ENCODE results near the gene CCNL2.
"Not testable (repeated sequence)": the region's sequence is repeated elsewhere in the genome, so short reads cannot be mapped to it uniquely, and the experiment has no call there.

The CCNL2 gene

DNA sequence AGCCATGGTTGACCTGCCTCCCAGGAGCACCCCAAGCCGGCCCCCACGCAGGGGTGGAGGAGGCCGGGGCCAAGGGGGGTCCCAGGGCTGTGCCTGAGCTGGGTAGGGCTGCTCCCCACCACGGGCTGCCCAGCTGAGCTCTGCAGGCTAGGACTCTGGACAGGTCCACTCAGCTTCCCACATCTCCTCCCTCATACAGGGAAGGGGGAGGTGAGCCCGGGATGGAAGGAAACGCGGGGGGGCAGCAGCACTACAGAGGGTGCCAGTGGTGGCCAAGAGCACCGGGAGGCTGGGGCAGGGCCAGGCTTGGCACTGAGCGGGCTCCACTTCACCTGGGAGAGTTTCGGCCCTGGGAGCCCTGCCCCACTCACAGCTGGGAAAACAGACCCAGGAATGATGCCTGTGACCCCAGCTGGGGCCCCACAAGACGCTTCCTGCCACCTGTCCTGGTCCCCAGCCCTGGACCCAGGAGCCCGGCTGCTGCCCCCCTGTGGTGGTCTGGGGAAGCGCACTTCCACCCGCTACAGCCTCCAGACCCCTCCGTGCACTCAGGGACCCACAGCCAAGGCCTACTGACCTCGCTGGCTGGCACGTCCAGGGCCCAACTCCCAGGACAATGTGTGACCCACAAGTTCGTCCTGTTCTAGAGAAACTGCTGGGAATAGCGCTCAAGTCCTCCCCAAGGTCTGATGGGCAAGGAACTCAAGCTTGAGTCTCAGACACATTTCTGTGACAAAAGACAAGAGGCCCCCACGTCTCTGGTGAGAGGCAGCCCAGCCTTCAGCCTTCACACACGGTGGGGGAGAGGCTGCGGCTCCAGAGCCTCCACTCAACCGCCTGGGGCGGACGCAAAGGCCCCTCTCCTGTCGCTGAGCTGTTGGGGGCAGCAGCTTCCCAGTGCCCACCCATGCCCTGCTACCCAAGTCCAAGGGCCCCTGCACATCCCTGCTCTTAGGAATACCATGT lies 27.1 kb downstream of the CCNL2 start:
- peak; percentile 80 for DNase-seq

DNA sequence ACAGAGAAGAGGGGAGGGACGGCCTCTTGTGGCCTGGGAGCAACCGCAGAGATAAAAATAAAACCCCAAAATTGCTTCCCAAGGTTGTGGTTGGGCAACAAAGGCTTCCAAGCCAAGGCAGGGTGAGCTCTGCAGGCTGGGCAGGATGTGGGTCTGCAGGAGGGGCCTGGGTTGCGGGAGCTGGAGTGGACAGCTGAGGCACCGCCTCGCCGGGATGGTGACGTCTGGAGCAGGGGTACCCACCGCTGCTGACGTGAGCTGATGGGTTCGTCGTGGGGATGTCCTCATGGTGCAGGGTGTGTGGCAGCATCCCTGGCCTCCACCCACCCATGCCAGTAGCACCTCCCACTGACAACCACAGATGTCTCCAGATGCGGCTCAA lies 27.8 kb downstream of the CCNL2 start:
- DNase-seq = peak; percentile 89

DNA sequence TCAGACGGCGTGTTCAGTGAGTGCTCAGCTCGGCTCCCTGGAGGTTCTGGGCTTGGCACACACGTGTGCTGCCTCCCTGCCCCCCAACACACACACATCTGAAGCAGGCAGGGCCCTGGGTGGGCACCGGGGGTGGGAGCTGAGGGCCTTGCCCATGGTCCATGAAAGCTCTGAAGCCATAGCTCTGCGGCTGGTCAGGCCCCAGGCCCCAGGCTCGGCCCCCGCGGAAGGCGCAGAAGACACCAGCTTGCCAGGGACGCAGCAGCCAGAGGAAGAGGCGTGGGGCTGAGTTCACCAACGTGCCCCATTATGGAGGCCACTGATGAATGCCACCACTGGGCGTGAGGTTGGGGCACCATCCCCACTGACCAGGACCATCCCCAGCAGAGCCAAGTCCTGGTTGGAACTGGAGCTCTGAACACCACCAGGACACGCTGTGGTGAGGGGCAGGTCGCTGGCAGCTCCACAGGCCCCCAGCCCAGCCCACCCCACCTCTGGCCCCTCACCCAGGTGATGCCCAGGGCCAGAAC lies 28.3 kb downstream of the CCNL2 start:
- DNase-seq = no peak

DNA sequence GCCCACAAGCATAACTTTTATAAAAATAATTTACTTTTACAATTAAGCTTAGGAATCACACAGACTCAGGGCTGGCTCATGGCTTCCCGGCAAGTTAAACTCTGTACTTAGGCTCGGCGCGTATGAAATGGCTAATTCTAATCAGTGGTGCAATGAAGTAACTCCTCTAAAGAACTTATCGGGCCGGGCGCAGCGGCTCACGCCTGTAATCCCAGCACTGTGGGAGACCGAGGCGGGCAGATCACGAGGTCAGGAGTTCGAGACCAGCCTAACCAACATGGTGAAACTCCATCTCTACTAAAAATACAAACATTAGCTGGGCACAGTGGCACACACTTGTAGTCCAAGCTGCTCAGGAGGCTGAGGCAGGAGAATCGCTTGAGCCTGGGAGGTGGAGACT lies 29.0 kb downstream of the CCNL2 start:
- DNase-seq = not testable (repeated sequence)

GRCh38 chr1:1367315-1367714 lies 31.8 kb downstream of the CCNL2 start:
- no peak for DNase-seq

DNA sequence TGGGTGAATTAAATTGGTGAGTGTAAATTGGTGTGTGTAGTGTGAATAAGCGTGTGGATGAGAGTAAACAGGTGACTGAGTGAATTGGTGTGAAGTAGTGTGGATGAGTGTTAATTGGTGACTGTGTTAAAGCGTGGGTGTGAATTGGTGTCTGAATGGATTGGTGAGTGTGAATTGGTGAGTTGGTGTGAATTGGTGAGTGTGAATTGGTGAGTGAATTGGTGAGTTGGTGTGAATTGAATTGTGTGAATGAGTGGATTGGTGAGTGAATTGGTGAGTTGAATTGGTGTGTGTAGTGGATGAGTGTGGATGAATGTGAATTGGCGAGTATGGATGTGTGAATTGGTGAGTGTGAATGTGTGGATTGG lies 32.5 kb downstream of the CCNL2 start:
- no peak for DNase-seq

- no peak for DNase-seq
Observed at GRCh38 chr1:1365875-1366698, 33.0 kb downstream of the CCNL2 start.

DNA sequence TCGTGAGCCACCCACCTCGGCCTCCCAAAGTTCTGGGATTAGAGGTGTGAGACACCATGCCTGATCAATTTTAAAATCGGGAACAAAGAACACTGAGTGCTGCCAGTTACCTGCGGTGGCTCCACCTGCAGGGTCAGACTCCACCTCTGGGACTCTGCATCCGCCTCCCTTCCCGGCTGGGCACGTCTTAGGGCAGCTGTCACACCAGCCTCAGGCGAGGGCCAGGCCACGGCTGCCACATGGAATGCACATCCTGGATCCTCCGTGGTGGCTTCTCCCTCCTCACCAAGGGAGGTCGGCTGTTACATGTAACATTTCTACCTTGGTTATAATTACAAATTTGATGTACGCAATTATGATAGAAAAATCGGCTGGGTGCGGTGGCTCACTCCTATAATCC lies 34.9 kb downstream of the CCNL2 start:
- DNase-seq = no peak

DNA sequence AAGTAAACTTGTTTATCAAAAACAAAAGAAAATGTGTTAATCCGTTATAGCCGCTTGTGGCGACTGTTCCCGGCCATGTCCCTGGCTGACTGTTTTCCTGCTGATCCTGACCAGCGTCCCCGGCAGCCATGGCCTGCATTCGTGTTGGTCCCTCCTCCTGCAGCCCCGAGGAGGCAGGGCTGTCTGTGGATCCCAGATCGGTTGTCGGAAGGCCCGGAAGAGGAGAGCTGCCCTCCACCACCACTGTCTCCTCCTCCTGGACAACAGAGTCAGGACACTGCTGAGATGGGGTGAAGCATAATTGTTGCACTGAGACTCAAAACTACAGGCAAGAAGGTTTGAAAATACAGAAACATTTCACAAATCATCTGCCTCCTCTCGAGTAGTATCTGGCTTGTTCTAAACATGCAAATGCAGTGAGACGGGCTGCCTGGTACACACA lies 37.1 kb downstream of the CCNL2 start:
- no peak for DNase-seq

DNA sequence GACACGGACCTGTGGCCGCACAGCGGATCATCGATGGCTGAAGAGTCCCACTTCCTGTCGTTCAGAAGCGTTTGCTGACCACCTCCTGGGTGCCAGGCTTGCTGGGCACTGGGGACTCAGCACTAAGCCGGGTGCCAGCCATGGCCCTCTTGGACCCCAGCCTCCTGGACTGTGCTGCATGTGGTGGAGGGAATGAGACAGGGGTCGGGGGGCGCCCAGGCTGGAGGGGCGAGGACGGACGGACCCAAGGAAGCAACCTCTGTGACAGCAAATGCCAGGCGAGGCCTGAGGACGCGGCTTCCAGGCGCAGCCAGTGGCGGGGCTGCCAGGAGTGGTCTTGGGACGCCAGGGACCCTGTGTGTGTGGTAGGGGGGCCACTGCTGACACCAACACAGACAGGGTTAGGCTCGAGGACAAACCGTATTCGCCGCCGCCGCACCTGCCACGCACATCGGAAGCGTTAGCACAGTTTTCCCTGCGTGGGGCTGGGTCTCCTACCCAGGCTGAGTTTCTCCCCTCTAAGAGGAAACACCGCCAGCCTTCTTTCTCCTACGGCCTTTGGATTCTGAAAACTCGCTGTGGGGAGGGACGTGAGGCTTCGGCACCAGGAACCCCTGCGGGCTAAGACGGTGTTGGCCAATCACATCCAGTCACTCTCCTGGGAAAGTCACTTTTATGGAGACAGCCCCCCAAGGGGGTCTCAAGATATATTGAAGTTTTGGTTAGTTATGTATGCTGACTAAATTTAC lies 37.7 kb downstream of the CCNL2 start:
- no peak for DNase-seq

DNA sequence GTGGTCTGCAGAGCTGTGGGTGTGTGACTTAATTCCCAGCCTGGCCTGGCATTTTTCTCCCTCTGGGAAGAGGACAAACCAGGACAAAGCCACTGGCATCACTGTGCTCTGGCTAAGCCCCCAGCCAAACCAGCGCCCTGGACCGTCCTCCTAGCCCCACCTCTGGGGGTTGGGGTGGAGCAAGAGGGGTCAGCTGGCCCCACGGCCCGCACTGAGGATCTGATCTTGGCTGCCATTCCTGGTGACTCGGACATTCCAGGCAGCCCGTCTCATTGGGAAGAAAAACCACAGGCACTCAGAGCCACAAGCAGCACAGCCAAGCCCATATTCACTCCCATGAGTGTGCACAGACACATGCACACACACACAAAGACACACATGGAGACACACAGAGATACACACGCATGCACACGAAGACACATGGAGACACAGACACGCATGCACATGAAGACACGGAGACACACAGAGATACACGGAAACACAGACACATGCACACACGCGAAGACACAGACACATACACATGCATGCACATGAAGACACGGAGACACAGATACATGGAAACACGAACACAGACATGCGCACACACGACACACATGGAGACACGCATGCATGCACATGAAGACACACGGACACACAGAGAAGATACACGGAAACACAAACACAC lies 38.5 kb downstream of the CCNL2 start:
- no peak for DNase-seq

DNA sequence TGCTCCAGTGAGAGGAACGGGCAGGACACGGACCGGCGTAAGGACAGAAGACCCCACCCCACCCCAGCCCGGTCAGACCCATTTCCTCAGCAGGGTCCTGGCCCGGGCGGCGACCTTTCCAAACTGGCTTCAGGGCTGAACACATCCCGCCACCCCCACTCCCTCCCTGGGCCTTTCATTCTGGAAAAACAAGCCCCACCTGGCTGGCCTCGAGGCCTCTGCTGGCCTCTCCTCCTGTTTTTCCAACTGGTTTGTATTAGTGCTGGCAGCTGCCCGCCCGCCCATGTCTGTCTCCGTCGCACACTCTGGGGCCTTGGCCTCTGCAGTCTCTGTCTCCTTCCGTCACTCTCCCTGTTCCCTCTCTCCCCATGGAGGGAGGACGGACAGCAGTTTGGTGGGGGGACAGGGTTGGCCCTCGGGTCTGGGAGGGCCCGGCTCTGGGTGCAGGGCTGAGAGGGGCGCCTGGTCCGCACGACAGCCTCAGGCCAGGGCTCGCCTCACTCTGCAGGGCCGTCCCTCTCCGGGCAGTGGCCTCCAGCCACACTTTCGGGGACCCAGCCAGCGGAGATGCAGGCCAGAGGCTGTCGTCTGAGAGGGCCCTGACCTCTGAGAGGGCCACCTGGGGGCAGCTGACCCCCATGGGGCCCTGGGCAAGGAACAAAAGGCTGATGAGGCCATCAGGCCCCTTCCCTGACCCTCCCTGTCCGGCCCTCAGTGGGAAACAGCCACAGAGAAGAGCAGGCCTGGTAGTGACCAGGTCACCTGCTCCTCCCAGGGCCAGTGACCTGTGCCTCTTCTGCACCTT lies 39.3 kb downstream of the CCNL2 start:
- DNase-seq = no peak

DNA sequence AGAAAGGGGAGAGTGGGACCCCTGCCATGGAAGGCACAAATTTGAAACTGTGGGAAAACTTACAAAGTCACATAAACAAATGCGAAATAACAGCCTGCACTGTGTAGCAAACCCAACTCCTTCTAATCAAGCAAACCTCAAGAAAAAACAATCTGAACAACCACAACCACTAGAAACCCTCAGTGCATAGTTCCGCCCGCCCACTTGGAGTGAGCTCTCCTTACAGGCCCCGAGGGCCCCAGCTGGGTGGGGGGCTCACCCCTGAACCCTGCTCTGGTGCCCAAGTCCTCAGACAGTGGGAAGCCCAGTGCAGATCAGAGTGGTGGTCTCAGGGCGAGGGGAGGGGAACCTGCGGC lies 39.8 kb downstream of the CCNL2 start:
- DNase-seq = peak; percentile 35

DNA sequence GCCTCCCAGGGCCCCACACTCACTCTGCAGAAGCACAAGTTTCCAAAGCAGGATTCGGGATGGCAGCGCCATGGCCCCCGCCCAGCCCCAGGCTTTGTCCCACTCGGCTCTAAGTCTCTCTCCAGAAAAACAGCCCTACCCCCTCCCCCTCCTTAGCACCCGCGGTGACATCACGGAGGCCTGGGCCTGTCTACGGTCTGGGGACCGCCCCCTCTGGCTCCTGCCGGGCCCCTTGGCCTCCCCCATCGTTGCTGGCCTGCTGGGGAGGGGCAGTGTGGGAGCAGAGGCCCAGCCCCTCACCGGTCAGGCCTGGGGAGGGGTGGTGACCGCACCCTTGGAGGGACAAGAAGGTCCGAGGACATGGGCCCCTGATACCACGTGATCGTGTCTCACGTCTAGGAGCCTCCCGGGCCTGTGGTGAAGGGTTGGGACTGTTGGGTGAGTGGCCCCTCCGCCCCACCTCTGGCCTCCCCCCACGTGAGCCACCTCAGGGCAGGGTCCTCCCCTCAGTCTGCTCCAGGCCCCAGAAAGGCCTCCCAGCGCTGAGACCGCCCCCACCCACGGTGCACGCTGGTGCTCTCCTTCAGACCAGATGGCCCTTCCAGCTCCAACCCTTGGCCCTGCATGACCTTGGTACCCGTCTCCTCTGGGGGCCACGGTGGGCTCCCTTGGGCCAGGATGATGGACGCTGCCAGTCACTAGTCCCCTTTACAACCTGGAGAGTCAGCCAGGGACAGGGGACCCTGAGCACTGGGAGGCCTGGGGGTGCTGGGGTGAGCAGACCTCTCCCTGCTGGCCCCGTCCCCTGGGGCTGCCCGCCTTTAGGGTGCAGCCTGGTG lies 40.5 kb downstream of the CCNL2 start, which contains the start of gene MXRA8:
Gene MXRA8 (minus strand): TSS at position 123 of the 839 bp plus-strand sequence. CDS start 51 bp downstream, at position 72.
- DNase-seq = no peak

GRCh38 chr1:1357871-1358432 lies 41.2 kb downstream of the CCNL2 start:
- DNase-seq = no peak

DNA sequence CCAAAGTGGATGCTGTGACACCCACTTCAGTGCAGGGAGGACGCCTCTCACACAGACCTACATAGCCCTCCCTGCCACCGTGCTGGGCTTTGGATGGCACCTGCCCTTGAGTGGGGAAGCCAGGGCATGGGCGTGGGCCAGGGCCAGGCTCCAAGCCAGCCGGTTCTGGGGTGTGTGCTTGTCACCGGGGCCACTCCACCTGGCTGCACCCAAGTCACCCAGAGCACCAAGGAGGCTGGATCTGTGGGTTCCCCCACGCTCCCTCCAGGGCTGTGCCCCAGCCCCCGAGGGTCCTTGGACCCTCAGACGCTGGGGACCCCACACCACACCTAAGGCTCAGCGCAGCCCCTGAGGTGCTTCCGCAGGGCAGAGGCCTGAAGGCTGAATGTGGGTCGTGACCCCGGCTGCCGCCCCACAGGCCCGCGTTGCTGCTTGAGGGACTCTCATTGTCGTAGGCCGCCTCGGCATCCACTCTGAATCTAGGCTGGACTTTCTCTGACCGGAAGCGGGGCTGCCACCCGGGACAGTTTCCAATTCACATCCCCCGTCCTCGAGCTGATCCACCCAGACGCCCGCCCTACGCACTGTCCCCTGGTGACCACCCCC lies 42.2 kb downstream of the CCNL2 start:
- DNase-seq = no peak

DNA sequence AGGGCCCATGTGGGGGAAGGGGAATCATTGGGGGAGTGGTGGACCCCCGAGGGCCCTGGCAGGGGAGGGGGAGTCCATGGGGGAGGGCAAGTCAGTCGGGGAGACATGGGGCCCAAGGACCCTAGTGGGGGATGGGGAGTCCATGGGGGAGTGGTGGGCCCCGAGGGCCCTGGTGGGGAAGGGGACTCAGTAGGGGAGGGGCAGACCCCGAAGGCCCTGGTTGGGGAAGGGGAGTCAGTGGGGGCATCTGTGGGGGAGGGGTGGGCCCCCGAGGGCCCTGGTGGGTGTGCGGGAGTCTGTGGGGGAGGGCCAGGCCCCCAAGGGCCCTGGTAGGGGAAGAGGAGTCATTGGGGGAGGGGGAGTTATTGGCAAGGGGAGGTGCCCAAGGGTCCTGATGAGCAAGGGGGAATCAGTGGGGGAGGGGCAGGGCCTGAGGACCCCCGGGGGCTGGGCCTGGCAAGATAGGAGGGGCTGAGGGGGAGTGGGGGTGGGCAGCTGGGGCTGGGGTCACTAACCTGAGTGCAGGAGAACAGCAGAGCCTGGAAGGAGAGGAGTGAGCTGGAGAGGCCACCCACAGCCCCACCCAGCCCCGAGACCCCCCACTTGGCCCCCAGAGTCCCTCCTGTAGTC lies 42.9 kb downstream of the CCNL2 start:
- DNase-seq = no peak

GRCh38 chr1:1355416-1355815 lies 43.7 kb downstream of the CCNL2 start:
- no peak for DNase-seq

Data from CD4-positive, alpha-beta T cell treated with Interleukin-17A for 1 hour (primary cell).